ENCODE data around the gene METAP2.

DNA sequence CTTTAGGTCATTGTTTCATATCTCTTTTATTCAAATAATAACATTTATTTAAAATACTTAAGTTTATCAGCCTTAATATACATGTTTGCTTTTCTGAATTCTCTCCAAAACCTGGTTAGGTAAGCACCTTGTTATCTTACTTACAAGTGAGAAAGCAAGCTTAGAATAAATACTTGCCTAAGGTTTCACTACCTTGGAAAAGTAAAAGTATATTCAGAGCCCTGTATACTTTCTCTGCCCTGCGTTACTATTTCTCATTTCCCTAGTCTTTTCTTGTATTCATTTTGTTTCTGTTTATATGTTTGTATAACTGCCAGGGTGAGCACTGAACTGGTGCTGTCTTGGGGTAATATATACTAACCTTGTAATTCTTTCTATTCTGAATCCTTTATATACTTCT, 21.5 kb downstream of the METAP2 start:
- TF ChIP-seq CTCF (IDR thresholded peaks at IDR 0.05): no peak
- no peak for TF ChIP-seq POLR2A (IDR thresholded peaks at IDR 0.05)
